ENCODE results near the gene TAS2R9. TPM values are rescaled to one million over a fixed set of nuclear protein-coding genes. Genes with fewer than 3 reads are reported as not detected.
A peak's percentile ranks its signal among the peaks of the same experiment; 100 is the strongest.
"Not testable (repeated sequence)": the region's sequence is repeated elsewhere in the genome, so short reads cannot be mapped to it uniquely, and the experiment has no call there.

Gene TAS2R9, protein sequence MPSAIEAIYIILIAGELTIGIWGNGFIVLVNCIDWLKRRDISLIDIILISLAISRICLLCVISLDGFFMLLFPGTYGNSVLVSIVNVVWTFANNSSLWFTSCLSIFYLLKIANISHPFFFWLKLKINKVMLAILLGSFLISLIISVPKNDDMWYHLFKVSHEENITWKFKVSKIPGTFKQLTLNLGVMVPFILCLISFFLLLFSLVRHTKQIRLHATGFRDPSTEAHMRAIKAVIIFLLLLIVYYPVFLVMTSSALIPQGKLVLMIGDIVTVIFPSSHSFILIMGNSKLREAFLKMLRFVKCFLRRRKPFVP
- not detected for polyA plus RNA-seq (ENCODE audit: insufficient read length in 3 of 3)

- no peak for DNase-seq (ENCODE audit: low read depth in 3 of 3, low spot score in 2 of 3)
Measured at GRCh38 chr12:10810068-10810467, at the start of gene TAS2R9. TAS2R9 (minus strand) TSS chr12:10810168; CDS start chr12:10810075, 93 bp downstream.

DNA sequence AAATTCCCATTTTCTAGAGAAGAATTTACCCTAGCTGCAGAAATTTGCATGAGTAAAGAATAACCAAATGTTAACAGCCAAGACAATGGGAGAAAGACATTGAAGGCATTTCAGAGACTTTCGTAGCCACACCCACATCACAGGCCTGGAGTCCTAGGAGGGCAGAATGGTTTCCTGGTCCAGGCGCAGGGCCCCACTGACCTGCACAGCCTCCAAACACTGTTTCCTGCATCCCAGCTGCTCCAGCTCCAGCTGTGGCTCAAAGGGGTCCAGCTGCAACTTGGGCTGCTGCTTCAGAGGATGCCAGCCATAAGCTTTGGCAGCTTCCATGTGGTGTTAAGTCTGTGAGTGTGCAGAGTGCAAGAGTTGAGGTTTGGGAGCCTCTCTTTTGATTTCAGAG is 45.8 kb upstream of the TAS2R9 start:
- no peak for DNase-seq (ENCODE audit: low read depth in 3 of 3, low spot score in 2 of 3)

GRCh38 chr12:10853776-10854175 is 43.8 kb upstream of the TAS2R9 start:
- no peak for DNase-seq (ENCODE audit: low read depth in 3 of 3, low spot score in 2 of 3)

GRCh38 chr12:10851243-10851858 is 41.4 kb upstream of the TAS2R9 start:
- no peak for DNase-seq (ENCODE audit: low read depth in 3 of 3, low spot score in 2 of 3)

DNA sequence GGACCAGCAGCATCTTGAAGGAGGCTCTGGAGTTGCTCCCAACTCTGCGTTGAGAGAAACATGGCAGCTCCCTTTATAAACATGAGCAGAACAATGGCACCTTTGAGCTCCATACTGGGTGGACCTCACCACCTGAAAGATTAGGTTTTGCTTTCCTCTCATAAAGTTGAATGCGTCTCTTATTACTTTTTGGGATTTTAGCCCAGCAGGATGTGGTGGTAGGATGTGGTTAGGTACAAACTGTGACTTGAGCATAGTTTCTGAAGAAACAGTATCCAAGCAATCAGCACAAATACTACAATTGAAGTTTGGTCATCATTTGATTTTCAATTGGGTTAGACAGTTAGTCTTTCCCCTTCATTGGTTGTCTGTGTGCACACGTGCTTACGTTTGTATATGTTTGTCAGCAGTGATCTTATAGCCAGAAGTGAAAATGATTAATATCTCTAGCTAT is 39.5 kb upstream of the TAS2R9 start, which contains the start of gene PRR4:
TSS of gene PRR4 (minus strand) at position 51 of the 454 bp plus-strand sequence. CDS start at position 13, 38 bp downstream.
- DNase-seq (ENCODE audit: low read depth in 3 of 3, low spot score in 2 of 3) = no peak

DNA sequence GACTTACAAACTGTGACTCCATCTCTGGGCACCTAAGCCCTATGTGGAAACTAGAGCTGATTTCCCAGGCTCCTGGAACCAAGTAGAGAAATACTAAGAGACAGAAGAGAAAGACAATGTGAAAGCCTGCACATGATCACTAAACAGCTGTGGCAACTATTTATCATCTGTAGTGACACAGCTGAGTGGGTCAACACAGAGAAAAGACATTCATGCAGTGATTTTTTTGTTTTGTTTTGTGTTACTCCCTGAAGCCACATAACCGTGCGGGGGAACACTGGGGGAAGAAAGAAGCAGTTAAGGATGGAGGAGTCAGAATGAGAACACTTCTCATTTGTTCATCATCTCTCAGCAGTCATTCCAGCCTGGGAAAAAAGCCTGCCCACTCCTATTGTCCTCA is 37.8 kb upstream of the TAS2R9 start:
- peak in 1 of 3 donors; percentile 2 for DNase-seq (ENCODE audit: low read depth in 3 of 3, low spot score in 2 of 3)

- no peak for DNase-seq (ENCODE audit: low read depth in 3 of 3, low spot score in 2 of 3)
Measured at GRCh38 chr12:10842862-10843261, 32.9 kb upstream of the TAS2R9 start.

GRCh38 chr12:10838461-10838860 is 28.5 kb upstream of the TAS2R9 start:
- DNase-seq (ENCODE audit: low read depth in 3 of 3, low spot score in 2 of 3) = no peak

GRCh38 chr12:10829994-10830393 is 20.0 kb upstream of the TAS2R9 start:
- no peak for DNase-seq (ENCODE audit: low read depth in 3 of 3, low spot score in 2 of 3)

- no peak for DNase-seq (ENCODE audit: low read depth in 3 of 3, low spot score in 2 of 3)
Measured at GRCh38 chr12:10826258-10826657, 16.3 kb upstream of the TAS2R9 start, which contains the start of gene TAS2R10. TAS2R10 (minus strand) TSS chr12:10826358; CDS start chr12:10826269, 89 bp downstream.

GRCh38 chr12:10824957-10825356 is 15.0 kb upstream of the TAS2R9 start:
- DNase-seq (ENCODE audit: low read depth in 3 of 3, low spot score in 2 of 3) = no peak

DNA sequence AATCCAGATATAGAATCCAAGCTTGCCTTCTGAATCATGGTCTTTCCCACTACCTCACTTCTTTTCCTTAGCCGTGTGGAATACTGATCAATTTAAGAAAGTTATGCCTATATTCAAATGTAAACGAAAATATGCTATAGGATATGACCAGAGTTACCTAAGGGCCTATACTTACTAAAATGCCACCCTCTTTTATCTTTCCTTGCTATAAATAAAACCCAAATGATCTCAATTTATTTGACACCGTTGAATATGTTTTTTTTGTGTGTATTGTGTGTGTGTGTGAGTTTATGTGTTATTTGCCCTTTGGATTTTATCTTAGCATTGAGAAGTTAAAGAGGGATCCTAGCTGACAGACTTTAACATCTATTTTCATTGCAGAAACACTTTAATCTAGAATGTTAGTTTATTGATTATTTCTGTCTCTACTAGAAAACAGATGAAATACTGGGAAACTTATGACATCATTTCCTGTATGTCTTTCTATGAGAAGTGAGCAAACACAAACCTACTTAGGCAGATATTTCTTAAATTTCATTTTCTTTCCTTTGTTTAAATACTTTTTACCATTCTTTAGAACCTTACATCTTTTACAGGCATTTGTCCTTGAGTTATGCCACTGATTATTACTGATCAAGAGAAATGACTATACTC is 2.0 kb upstream of the TAS2R9 start:
- DNase-seq (ENCODE audit: low read depth in 3 of 3, low spot score in 2 of 3) = no peak

DNA sequence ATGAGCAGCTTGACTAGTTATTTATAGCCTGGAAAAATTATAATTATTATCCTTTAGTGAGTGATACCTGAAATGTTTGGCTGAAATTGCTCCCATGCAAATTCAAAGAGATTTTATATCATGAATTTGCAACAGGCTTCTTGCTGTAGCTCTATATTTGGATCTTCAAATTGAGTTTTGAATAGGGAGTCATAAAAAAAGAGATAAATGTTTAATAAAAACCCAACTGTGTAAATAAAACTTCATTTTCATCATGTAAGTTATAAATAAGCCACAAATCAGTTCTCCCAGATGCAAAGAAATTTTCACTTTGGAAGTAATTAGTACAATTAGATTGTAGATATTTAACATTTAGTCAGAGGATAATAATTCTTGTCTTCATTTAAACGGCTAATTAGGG is 2.8 kb downstream of the TAS2R9 start, which contains the start of gene TAS2R8:
TSS of gene TAS2R8 (minus strand) at position 101 of the 400 bp plus-strand sequence. CDS start 306 bp downstream, outside the sequence.
- DNase-seq (ENCODE audit: low read depth in 3 of 3, low spot score in 2 of 3) = no peak

- no peak for DNase-seq (ENCODE audit: low read depth in 3 of 3, low spot score in 2 of 3)
Measured at GRCh38 chr12:10802587-10802986, 7.4 kb downstream of the TAS2R9 start, which contains the start of gene TAS2R7. TAS2R7 (minus strand) TSS chr12:10802627; CDS start chr12:10802570, 57 bp downstream.

DNA sequence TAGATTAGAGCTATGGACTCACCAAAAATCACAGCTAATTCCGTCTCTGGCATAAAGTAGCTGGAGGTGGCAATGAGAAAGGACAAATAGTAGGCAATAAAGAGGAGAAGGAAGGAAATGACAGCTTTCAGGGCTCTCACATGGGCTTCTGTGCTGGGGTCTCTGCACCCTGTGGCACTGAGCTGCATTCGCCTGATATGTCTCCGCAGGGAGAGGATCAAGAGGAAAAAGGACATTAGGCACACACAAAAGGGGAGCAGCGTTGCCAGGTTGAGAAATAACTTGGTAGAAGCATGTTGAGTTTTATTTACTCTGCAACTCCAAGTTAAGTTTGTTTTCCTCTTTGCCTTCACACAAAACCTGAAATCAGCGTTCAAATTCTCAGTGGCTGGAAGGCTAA is 8.2 kb downstream of the TAS2R9 start:
- DNase-seq (ENCODE audit: low read depth in 3 of 3, low spot score in 2 of 3) = no peak

DNA sequence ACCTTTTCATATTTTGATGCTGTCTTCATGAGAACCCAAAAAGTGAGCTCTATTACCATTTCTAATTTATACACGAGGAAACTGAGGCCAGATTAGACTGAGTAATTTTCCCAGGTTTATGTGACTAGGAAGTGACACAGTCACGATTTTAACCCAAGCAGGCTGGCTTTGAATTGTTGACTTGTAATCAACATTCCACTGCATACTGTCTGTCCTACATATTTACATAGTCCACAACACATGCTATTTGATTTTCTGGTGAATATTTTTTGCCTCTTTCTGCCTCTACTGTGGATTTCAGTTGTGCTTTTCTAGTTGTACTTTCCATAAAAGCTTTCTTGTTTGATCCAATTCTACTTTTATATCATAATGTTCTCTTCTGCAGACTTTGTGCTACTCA is 15.7 kb downstream of the TAS2R9 start:
- no peak for DNase-seq (ENCODE audit: low read depth in 3 of 3, low spot score in 2 of 3)

DNA sequence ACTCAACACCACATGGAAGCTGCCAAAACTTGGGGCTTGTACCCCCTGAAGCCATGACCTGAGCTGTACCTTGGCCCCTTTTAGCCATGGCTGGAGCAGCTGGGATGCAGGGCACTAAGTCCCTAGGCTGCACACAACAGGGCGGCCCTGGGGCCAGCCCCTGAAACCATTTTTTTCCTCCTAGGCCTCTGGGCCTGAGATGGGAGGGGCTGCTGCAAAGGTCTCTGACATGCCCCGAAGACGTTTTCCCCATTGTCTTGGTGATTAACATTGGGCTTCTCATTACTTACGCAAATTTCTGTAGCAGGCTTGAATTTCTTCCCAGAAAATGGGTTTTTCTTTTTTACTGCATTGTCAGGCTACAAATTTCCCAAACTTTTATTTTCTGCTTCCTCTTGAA is 18.2 kb downstream of the TAS2R9 start:
- DNase-seq (ENCODE audit: low read depth in 3 of 3, low spot score in 2 of 3) = not testable (repeated sequence)

DNA sequence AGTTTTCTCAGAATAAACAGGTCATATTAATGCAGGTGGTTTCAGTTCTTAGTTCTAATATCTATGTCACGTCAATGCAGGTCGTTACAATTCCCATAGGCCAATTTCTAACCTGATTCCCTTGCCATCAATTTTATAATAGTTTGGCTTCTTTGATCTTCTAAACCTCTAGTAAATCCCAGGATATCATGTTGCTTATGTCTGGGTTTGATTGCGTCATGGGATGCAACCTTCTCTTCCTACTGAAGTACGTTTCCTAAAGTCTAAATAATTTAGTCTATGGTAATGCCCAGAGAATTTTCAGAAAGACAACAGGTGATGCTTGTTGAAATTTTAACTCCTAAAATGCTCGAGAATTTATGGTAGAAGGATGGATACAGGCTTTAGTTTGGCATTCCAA is 26.7 kb downstream of the TAS2R9 start:
- no peak for DNase-seq (ENCODE audit: low read depth in 3 of 3, low spot score in 2 of 3)

DNA sequence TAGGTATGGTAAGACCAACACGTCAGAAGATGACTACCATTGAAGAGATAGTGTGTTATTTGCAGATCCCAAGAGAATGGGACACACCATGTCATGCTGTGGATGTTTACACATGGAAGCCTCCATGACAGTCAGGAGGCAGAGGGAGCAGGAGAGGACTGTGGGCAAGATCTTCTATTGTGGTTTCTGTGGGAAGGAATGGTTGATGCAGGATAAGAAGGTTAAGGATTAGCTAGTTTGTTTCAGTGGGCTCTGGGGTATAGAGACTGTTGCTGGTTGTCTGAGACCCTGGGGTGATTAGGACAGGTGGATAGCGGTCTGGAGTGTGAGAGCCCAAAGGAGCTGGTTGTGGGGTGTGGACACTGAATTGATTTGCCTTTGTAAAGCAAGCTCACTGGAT is 30.9 kb downstream of the TAS2R9 start:
- DNase-seq (ENCODE audit: low read depth in 3 of 3, low spot score in 2 of 3) = no peak

- DNase-seq (ENCODE audit: low read depth in 3 of 3, low spot score in 2 of 3) = no peak
Measured at GRCh38 chr12:10771132-10771733, 38.7 kb downstream of the TAS2R9 start.

DNA sequence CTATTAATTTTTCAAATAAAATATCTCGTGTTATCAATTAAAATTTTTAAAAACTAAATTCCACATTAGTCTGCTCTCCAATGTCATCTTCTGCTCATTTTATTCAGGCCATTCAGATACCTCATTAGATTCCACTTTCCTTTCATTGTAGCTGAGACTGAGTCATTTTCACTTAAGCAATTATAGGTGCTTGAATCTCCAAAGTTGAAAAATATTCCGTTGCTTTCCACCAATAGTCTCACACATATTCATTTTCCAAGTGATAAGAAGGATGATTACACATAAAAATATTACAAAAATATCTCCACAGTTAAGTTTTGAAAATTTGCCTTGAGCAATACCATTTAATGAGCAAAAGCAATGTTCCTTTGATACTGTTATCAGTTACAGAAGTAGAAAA is 50.3 kb downstream of the TAS2R9 start:
- DNase-seq (ENCODE audit: low read depth in 3 of 3, low spot score in 2 of 3) = no peak
